Transverse colon (tissue), 4 donors: ENCODE measurements around the gene KLK4. TPM values are rescaled to one million over a fixed set of nuclear protein-coding genes. Genes with fewer than 3 reads are reported as not detected.

Source experiments
- DNase-seq: peaks from one replicate; pipeline ENCODE4 v3.0.0-alpha.2; 2019
- H3K27ac ChIP-seq, 4 donors: fragments of 200-600 bp; sonication (generic); 2 replicates each; pipeline ENCODE4 v1.5.1; 2016 to 2018; ENCODE audit warnings: inconsistent platforms in 4 of 4
- H3K27me3 ChIP-seq: fragments of 200-600 bp; sonication (generic); 2 replicates; pipeline ENCODE4 v1.5.1; 2017; ENCODE audit warnings: inconsistent platforms
- H3K36me3 ChIP-seq, 4 donors: fragments of 200-600 bp; sonication (generic); 2 replicates each; pipeline ENCODE4 v1.5.1; 2017 to 2019; ENCODE audit warnings: inconsistent platforms in 4 of 4
- H3K4me1 ChIP-seq, 4 donors: fragments of 200-600 bp; sonication (generic); 2 replicates each; pipeline ENCODE4 v1.5.1; 2017 to 2020; ENCODE audit warnings: inconsistent platforms in 4 of 4
- H3K4me3 ChIP-seq, 4 donors: fragments of 200-600 bp; sonication (generic); 1 replicate in 1 of 4; 2 replicates in 3 of 4; pipeline versions ENCODE4 v1.5.1 to v1.6.1; 2017 to 2019; ENCODE audit warnings: inconsistent platforms in 4 of 4
- H3K9me3 ChIP-seq, 2 donors: fragments of 200-600 bp; sonication (generic); 2 replicates each; pipeline ENCODE4 v1.5.1; 2017 to 2019; ENCODE audit warnings: inconsistent platforms in 2 of 2
- EP300 ChIP-seq: sonication (generic); formaldehyde crosslinking; IDR thresholded peaks from one replicate; pipeline ENCODE4 v1.6.1; 2017; ENCODE audit warnings: antibody characterized with exemption, low read depth
- POLR2A ChIP-seq: fragments of 450-650 bp; IDR thresholded peaks from one replicate; pipeline ENCODE4 v1.6.1; 2016; ENCODE audit warnings: antibody characterized with exemption, mild to moderate bottlenecking, moderate library complexity
- POLR2AphosphoS5 ChIP-seq, 3 donors: sonication (generic); formaldehyde crosslinking; IDR thresholded peaks; one replicate each; pipeline ENCODE4 v1.6.1; 2016; ENCODE audit warnings: antibody characterized with exemption in 3 of 3
- WGBS, 2 donors: methylation state at CpG; one replicate each; pipeline ENCODE4 v1.1.5; 2018; ENCODE audit warnings: low coverage in 1 of 2; 5-methylcytosine and 5-hydroxymethylcytosine counted together
- in situ Hi-C, 4 donors: fragments of 200-750 bp; cut with MboI; loops; one replicate each; pipeline versions ENCODE4 v1.15.0 to v1.15.1; 2017; ENCODE audit warnings: low sequenced_read_pairs in 3 of 4, low pct_ligation_motif_present in 1 of 4, low pct_unique_long_range_greater_than_20kb in 1 of 4
- intact Hi-C: fragments of 100-400 bp; cut with DNase I; formaldehyde crosslinking; loops from one replicate; pipeline ENCODE4 v1.15.1; 2023; ENCODE audit warnings: low total_unique reads
- total RNA-seq, 4 donors: library from RNA; depleted of rRNA; stranded (reverse); fragments of >200 nt; gene quantifications; one replicate each; pipeline ENCODE4 v1.1.0, GENCODE V29; 2016
- TF ChIP-seq, protein P1 (sequence below), 5 experiments: fragments of 200-600 bp in 3 of 5; fragments of 450-650 bp in 2 of 5; sonication (generic) in 3 of 5; IDR thresholded peaks; 1 replicate in 2 of 5; 2 replicates in 3 of 5; pipeline ENCODE4 v1.5.1; 2016 to 2017; ENCODE audit warnings: antibody characterized with exemption in 5 of 5, inconsistent platforms in 3 of 5, mild to moderate bottlenecking in 2 of 5, moderate library complexity in 1 of 5

The KLK4 gene, protein sequence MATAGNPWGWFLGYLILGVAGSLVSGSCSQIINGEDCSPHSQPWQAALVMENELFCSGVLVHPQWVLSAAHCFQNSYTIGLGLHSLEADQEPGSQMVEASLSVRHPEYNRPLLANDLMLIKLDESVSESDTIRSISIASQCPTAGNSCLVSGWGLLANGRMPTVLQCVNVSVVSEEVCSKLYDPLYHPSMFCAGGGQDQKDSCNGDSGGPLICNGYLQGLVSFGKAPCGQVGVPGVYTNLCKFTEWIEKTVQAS
- 1 to 10 TPM in 1 of 4 donors, not detected in 3; 3.0 TPM for total RNA-seq

DNA sequence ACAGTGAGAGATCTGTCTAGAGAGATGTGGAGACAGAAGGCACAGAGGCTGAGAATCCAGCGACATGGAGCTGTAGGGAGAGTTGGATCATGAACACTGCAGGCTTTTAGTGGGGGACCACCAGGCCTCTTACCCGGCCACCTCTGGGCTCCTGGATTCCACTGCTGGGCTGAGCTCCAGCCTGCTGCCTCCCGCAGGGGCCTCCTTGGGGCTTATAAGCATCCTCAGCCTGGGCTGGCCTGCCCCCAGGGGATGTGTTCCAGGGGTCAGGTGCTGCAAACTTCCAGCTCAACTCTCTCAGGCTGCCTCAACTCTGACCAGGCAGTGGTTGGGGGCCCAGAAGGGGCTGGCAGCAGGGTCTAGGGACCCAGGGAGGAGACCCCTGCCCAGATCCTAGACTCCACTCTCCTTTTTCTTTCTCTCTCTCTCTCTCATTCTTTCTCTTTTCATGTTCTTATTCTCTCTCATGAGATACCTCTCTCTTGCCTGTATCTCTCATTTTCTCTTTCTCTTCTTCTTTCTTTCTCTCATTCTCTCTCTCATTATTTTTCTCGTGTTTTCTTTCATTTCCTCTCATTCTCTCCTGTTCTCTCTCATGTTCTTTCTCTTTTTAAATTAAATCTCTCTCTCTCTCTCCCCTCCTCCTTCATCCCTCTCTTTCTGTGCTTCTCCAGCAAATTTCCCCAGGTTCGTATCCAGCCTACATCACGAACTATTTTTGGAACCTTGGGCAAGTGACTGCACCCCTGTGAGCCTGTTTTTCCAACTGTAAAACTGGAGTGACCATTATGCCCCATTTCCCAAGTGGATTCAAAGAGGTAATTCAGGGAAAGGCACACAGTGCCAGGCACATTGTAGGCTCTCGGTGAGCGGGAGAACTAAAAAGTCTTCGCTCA is at the start of gene KLK4:
Gene KLK4 (minus strand): TSS at position 190 of the 896 bp plus-strand sequence. CDS start 657 bp downstream, outside the sequence.
- intact Hi-C loops: no loop called here
- H3K4me3 ChIP-seq: no peak within 1 kb of the TSS
- no peaks in the 10 kb centered on the region for H3K9me3 ChIP-seq
- in situ Hi-C loops: no loop called here
- DNase-seq: no peak
- TF ChIP-seq, protein P1, sequence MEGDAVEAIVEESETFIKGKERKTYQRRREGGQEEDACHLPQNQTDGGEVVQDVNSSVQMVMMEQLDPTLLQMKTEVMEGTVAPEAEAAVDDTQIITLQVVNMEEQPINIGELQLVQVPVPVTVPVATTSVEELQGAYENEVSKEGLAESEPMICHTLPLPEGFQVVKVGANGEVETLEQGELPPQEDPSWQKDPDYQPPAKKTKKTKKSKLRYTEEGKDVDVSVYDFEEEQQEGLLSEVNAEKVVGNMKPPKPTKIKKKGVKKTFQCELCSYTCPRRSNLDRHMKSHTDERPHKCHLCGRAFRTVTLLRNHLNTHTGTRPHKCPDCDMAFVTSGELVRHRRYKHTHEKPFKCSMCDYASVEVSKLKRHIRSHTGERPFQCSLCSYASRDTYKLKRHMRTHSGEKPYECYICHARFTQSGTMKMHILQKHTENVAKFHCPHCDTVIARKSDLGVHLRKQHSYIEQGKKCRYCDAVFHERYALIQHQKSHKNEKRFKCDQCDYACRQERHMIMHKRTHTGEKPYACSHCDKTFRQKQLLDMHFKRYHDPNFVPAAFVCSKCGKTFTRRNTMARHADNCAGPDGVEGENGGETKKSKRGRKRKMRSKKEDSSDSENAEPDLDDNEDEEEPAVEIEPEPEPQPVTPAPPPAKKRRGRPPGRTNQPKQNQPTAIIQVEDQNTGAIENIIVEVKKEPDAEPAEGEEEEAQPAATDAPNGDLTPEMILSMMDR (IDR thresholded peaks at IDR 0.05): no peak
- TF ChIP-seq POLR2A (no peak), EP300 (no peak), POLR2AphosphoS5 (IDR thresholded peaks at IDR 0.05) (no peak)
- H3K27ac ChIP-seq: no peak within 1 kb of the TSS
- peaks cover 86% of the 10 kb centered on the region for H3K27me3 ChIP-seq
- peaks cover 0 to 7% (median 4%) of the 10 kb centered on the region in 4 donors for H3K4me1 ChIP-seq
- 56 to 59% methylated on average over 6 to 9 of the region's 9 CpGs for WGBS, 2 donors
- no peaks in the 10 kb centered on the region for H3K36me3 ChIP-seq

DNA sequence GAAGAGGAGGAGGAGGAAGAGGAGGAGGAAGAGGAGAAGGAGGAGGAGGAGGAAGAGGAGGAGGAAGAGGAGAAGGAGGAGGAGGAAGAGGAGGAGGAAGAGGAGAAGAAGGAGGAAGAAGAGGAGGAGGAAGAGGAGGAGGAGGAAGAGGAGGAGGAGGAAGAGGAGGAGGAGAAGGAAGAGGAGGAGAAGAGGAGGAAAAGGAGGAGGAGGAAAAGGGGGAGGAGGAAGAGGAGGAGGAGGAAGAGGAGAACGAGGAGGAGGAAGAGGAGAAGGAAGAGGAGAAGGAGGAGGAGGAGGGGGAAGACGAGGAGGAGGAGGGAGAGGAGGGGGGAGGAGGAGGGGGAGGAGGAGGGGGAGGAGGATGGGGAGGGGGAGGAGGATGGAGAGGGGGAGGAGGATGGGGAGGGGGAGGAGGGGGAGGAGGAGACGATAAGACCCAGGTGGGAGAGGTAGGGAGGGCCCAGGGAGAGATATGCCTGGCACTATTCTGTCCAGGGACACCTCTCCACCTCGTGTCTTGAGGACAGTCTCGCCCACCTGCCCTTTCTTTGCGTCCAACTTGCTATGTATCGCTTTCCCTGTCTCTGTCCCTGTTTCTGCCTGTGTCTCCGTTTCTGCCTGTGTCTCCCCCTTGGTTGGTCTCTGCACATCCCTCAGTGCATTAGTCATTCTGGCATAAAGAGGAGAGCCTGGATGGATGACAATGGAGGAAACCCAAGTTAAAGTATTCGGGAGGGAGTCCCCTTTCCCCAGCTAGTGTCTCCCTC is 48.7 kb upstream of the KLK4 start:
- Histone ChIP-seq H3K27me3 (peaks cover 11% of the 10 kb centered on the region), H3K4me3 (no peak overlapping the region), H3K27ac (no peak overlapping the region), H3K36me3 (no peaks in the 10 kb centered on the region), H3K4me1 (no peaks in the 10 kb centered on the region), H3K9me3 (no peaks in the 10 kb centered on the region)
- intact Hi-C loops: loop anchor here (5.0 kb wide), 1 partner anchor 1472 kb away; no protein-coding TSS in a partner anchor
- in situ Hi-C loops: no loop called here
- no peak for DNase-seq
- no peak for TF ChIP-seq POLR2AphosphoS5 (IDR thresholded peaks at IDR 0.05)
- TF ChIP-seq, protein P1 (IDR thresholded peaks at IDR 0.05): no peak
- TF ChIP-seq EP300: no peak
- no peak for TF ChIP-seq POLR2A
- WGBS, 2 donors: 57% methylated on average over 9 of the region's 9 CpGs; no CpG with 5 or more reads in 1 of the 2 donors

DNA sequence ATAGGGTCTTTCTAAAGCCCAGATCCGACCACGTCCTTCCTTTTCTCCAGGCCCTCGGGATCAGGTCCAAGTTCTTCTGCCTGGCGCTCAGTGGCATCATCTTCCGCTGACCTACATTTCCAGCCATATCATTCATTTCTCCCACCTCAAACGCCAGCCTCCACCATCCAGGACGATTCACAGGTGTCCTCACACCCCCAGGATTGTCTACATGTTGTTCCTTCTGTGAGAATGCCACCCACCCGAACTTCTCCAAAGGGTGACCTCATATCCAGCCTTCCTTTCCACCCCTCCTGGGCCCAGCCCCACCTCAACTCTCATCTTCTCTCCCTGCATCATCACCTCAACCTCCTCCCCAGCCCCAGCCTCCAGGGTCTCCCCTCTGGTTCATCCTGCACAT is 46.4 kb upstream of the KLK4 start:
- intact Hi-C loops: loop anchor here (5.0 kb wide), 1 partner anchor 1475 kb away; no protein-coding TSS in a partner anchor
- no peak for TF ChIP-seq EP300
- TF ChIP-seq POLR2AphosphoS5 (IDR thresholded peaks at IDR 0.05): no peak
- TF ChIP-seq, protein P1 (IDR thresholded peaks at IDR 0.05): no peak
- TF ChIP-seq POLR2A: no peak
- no peaks in the 10 kb centered on the region for H3K4me1 ChIP-seq
- no peaks in the 10 kb centered on the region for H3K9me3 ChIP-seq
- H3K4me3 ChIP-seq: no peak overlapping the region
- peaks cover 11% of the 10 kb centered on the region for H3K27me3 ChIP-seq
- H3K36me3 ChIP-seq: no peaks in the 10 kb centered on the region
- H3K27ac ChIP-seq: no peak overlapping the region
- 62 to 65% methylated on average over 8 of the region's 8 CpGs for WGBS, 2 donors
- no peak for DNase-seq
- in situ Hi-C loops: no loop called here

DNA sequence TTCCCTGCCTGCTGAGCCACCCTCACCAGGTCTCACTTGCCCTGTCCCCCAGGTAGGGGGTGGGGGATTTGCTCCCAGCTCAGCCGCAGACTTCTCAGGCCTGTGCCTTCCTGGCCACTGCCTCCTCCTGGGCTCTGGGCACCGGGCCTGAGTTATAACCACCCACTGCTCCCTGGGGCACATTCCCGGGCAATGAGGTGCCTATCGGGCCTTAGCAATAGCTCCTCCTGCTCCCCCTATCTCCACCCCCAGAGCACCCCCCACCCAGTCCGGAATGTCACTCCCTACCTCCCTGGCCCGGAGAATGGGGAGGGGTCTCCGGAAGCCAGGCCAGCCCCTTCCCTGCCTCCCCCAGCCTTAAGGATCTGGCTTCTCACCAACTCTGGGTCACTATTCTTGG is 41.7 kb upstream of the KLK4 start, which contains the start of gene KLK5:
Gene KLK5 (minus strand): TSS at position 129 of the 400 bp plus-strand sequence. CDS start 381 bp downstream, outside the sequence.
- in situ Hi-C loops: no loop called here
- H3K27ac ChIP-seq: no peak within 1 kb of the TSS
- peaks cover 10% of the 10 kb centered on the region for H3K27me3 ChIP-seq
- TF ChIP-seq EP300 (no peak), POLR2AphosphoS5 (IDR thresholded peaks at IDR 0.05) (no peak), POLR2A (no peak)
- TF ChIP-seq, protein P1 (IDR thresholded peaks at IDR 0.05): no peak
- H3K4me1 ChIP-seq: no peaks in the 10 kb centered on the region
- no peaks in the 10 kb centered on the region for H3K9me3 ChIP-seq
- WGBS, 2 donors: 31% methylated on average over 7 of the region's 7 CpGs; no CpG with 5 or more reads in 1 of the 2 donors
- intact Hi-C loops: no loop called here
- H3K36me3 ChIP-seq: no peaks in the 10 kb centered on the region
- no peak within 1 kb of the TSS for H3K4me3 ChIP-seq
- DNase-seq: no peak
